Heart left ventricle (tissue), 16 donors: ENCODE measurements around the gene RBM28. TPM values are rescaled to one million over a fixed set of nuclear protein-coding genes. Genes with fewer than 3 reads are reported as not detected.

ENCODE experiments used
- ATAC-seq, 4 donors: fragments of 200-7000 bp; cut with Tn5 transposase; one replicate each; pipeline ENCODE4 v1.9.1; 2020 to 2022; ENCODE audit warnings: moderate library complexity in 4 of 4, mild to moderate bottlenecking in 3 of 4, moderate number of reproducible peaks in 1 of 4
- DNase-seq, 5 donors: peaks; one replicate each; pipeline ENCODE4 v3.0.0-alpha.2; 2020
- H3K27ac ChIP-seq, 12 donors: fragments of 200-600 bp; sonication (generic) in 4 of 12; one replicate each; pipeline versions ENCODE4 v1.5.0 to v1.8.0; 2016 to 2022; ENCODE audit warnings: mild to moderate bottlenecking in 2 of 12
- H3K27me3 ChIP-seq, 9 donors: fragments of 200-600 bp; sonication (generic) in 2 of 9; one replicate each; pipeline versions ENCODE4 v1.5.1 to v1.8.0; 2016 to 2022; ENCODE audit warnings: mild to moderate bottlenecking in 3 of 9
- H3K36me3 ChIP-seq, 9 donors: fragments of 200-600 bp; sonication (generic) in 2 of 9; one replicate each; pipeline versions ENCODE4 v1.5.0 to v1.8.0; 2018 to 2022; ENCODE audit warnings: mild to moderate bottlenecking in 2 of 9
- H3K4me1 ChIP-seq, 12 donors: fragments of 200-600 bp; sonication (generic) in 4 of 12; one replicate each; pipeline versions ENCODE4 v1.5.0 to v1.8.0; 2016 to 2022; ENCODE audit warnings: mild to moderate bottlenecking in 3 of 12
- H3K4me3 ChIP-seq, 12 donors: fragments of 200-600 bp; sonication (generic) in 4 of 12; one replicate each; pipeline versions ENCODE4 v1.5.0 to v1.8.0; 2017 to 2022; ENCODE audit warnings: mild to moderate bottlenecking in 9 of 12, moderate library complexity in 4 of 12
- H3K9me3 ChIP-seq, 12 donors: fragments of 200-600 bp; sonication (generic) in 4 of 12; one replicate each; pipeline versions ENCODE4 v1.5.0 to v1.8.0; 2016 to 2022; ENCODE audit warnings: mild to moderate bottlenecking in 1 of 12
- POLR2A ChIP-seq, 2 donors: fragments of 450-650 bp; IDR thresholded peaks; one replicate each; pipeline ENCODE4 v1.6.1; 2017; ENCODE audit warnings: antibody characterized with exemption in 2 of 2, mild to moderate bottlenecking in 2 of 2, moderate library complexity in 2 of 2
- WGBS, 4 donors: extraction: QIAGEN DNeasy Blood & Tissue Kit in 2 of 4; methylation state at CpG; one replicate each; pipeline versions ENCODE4 v1.1.5 to v1.1.7; 2013 to 2018; 5-methylcytosine and 5-hydroxymethylcytosine counted together
- intact Hi-C, 10 donors: fragments of 100-400 bp; cut with DNase I; formaldehyde crosslinking; loops; one replicate each; pipeline versions ENCODE4 v1.11.1 to v1.14.2; 2022
- polyA plus RNA-seq, 2 donors: library from polyadenylated mRNA; stranded (reverse); fragments of 200-250 nt; gene quantifications; one replicate each; pipeline ENCODE4 v1.2.3, GENCODE V29; 2013
- total RNA-seq, 9 donors: library from RNA; depleted of rRNA in 2 of 9; stranded (reverse); fragments of >200 nt in 2 of 9; fragmentation: NEBNext Ultra II Directional in 3 of 9; extraction: Animal tissue kit (Norgen Biotek cat#: 25700) in 3 of 9; gene quantifications; one replicate each; pipeline versions ENCODE4 v1.1.0 to v1.2.4, GENCODE V29; 2016 to 2023
- TF ChIP-seq, protein P1 (sequence below), 12 donors: fragments of 200-600 bp; sonication (generic) in 4 of 12; IDR thresholded peaks; one replicate each; pipeline versions ENCODE4 v1.5.0 to v1.8.0; 2018 to 2022; ENCODE audit warnings: antibody characterized with exemption in 12 of 12, mild to moderate bottlenecking in 5 of 12
- donor health status: ischemic (EF 13 %, LVEDD 7.1; RV severe dilation, severe dysfunction).
- donor health status: healthy with polysubstance abuse.
- donor health status: DM: no; HTN: yes; CAD: no.
- donor health status: DM: no; HTN: no; CAD: no.
- donor health status: ischemic (EF 25% LVEDD 6.9; RV normal size, moderate dysfunction).
- donor health status: ischemic (EF 25% LVEDD 5.7; RV mildly dilated, moderate dysfunction).
- donor health status: healthy.
- donor health status: DM: yes; HTN: yes; CAD: no.
- donor health status: ischemic (EF 35%, LVEDD 5.7; RV mildly dilated, moderate dysfunction).
- donor health status: nonischemic (EF 11% LVEDD 7.7; RV severe dilation, severe dysfunction).
- donor health status: DM: yes; HTN: yes; CAD: no.
- donor health status: PGD.
- donor health status: ischemic (EF 29% LVEDD 5.4; RV normal size, mild dysfunction).
- donor health status: nonischemic (EF 23%, LVEDD 6.1; RV moderate dilation, normal function).

RBM28 gene
- total and polyA plus RNA-seq, 11 donors: 12.0 to 40.2 (median 25.3) TPM

DNA sequence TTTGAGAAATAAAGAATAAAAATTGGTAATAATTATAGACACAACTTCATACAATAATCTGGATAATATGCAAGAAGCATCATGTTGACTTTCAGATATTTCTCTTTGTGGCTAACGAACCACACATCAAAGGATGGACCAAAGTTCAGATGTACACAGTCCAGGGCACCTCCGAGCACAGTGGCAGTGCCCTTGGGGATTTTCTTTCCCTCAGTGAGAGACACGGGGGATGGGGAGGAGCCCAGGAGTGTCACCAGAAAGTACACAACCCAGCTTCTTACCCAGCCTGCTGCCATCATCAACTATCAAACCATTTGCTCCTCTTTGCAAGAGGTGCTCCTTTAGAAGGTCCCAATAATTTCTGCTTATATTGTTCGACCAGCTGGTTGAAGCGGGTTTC, 33.2 kb downstream of the RBM28 start:
- no peak for TF ChIP-seq POLR2A (IDR thresholded peaks at IDR 0.05)
- TF ChIP-seq, protein P1, sequence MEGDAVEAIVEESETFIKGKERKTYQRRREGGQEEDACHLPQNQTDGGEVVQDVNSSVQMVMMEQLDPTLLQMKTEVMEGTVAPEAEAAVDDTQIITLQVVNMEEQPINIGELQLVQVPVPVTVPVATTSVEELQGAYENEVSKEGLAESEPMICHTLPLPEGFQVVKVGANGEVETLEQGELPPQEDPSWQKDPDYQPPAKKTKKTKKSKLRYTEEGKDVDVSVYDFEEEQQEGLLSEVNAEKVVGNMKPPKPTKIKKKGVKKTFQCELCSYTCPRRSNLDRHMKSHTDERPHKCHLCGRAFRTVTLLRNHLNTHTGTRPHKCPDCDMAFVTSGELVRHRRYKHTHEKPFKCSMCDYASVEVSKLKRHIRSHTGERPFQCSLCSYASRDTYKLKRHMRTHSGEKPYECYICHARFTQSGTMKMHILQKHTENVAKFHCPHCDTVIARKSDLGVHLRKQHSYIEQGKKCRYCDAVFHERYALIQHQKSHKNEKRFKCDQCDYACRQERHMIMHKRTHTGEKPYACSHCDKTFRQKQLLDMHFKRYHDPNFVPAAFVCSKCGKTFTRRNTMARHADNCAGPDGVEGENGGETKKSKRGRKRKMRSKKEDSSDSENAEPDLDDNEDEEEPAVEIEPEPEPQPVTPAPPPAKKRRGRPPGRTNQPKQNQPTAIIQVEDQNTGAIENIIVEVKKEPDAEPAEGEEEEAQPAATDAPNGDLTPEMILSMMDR (IDR thresholded peaks at IDR 0.05): no peak
- Histone ChIP-seq H3K36me3 (peaks cover 8 to 100% (median 93%) of the 10 kb centered on the region in 9 donors), H3K27me3 (no peaks in the 10 kb centered on the region), H3K4me1 (no peaks in the 10 kb centered on the region), H3K9me3 (no peaks in the 10 kb centered on the region), H3K4me3 (no peak overlapping the region), H3K27ac (no peak overlapping the region)
- no peak for ATAC-seq
- no peak for DNase-seq
- WGBS, 4 donors: 75 to 88% (median 85%) methylated on average over 5 of the region's 5 CpGs
- intact Hi-C loops: no loop called here

DNA sequence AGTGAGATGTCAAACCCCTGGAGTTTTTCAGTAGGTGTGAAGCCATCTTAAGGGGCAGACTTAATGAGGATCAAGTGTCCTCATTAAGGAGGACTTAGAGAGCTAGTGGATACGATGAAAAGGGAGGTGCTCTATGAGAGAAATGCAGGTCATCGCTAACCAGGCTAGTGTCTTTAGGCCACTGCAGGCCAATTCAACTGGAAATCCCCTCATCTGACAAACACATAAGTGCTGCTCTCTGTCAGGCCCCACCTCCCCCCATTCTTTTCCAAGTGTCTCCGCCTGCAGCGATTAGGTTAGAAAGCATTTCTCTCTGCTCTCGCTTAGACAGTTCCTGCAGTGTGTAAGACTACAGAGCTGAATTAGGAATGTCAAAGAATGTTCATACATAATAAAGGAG, 33.7 kb downstream of the RBM28 start:
- Histone ChIP-seq H3K36me3 (peaks cover 8 to 100% (median 93%) of the 10 kb centered on the region in 9 donors), H3K4me1 (no peaks in the 10 kb centered on the region), H3K4me3 (no peak overlapping the region), H3K27me3 (no peaks in the 10 kb centered on the region), H3K27ac (no peak overlapping the region), H3K9me3 (no peaks in the 10 kb centered on the region)
- DNase-seq: no peak
- no peak for TF ChIP-seq POLR2A (IDR thresholded peaks at IDR 0.05)
- TF ChIP-seq, protein P1 (IDR thresholded peaks at IDR 0.05): no peak
- intact Hi-C loops: no loop called here
- no peak for ATAC-seq
- 72 to 88% (median 84%) methylated on average over 5 of the region's 5 CpGs for WGBS, 4 donors

DNA sequence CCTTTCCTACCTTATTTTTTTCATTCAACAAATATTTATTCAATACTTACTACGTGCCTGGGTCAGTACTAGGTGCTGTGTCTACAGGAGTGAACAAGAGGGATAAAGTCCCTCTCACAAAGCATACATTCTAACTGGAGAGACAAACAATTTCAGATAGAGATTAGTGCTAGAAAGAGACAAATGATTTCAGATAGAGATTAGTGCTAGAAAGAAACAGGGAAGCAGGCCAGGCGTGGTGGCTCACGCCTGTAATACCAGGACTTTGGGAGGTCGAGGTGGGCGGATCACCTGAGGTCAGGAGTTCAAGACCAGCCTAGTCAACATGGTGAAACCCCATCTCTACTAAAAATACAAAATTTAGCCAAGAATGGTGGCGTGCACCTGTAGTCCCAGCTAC, 34.6 kb downstream of the RBM28 start:
- ATAC-seq (no peak), DNase-seq (no peak)
- Histone ChIP-seq H3K27me3 (no peaks in the 10 kb centered on the region), H3K27ac (no peak overlapping the region), H3K4me1 (no peaks in the 10 kb centered on the region), H3K9me3 (no peaks in the 10 kb centered on the region), H3K4me3 (no peak overlapping the region), H3K36me3 (peaks cover 8 to 98% (median 92%) of the 10 kb centered on the region in 9 donors)
- intact Hi-C loops: no loop called here
- TF ChIP-seq POLR2A (IDR thresholded peaks at IDR 0.05): no peak
- TF ChIP-seq, protein P1 (IDR thresholded peaks at IDR 0.05): no peak
- 94 to 99% (median 98%) methylated on average over 6 of the region's 6 CpGs for WGBS, 4 donors

DNA sequence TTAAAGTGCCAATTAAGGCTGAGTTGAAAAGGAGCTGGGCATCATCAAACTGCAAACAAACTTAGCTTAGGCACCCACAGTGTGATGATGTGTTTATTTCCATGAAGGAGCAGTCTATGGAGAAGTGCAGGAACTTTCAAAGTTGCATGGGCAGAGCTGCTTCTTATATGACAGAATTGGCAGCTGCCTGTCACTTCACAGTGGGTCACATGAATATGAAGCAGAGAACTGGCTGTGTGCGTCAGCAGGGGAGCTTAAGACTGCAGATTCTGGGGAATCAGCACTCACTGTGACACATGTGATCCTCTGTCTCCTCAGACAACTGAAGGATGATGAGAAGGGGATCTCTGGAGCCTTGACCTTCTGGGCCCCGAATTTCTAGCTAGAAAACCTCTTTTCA, 36.6 kb downstream of the RBM28 start:
- intact Hi-C loops: no loop called here
- DNase-seq (no peak), ATAC-seq (no peak)
- Histone ChIP-seq H3K4me3 (no peak overlapping the region), H3K36me3 (peaks cover 2 to 93% (median 82%) of the 10 kb centered on the region in 9 donors), H3K27ac (no peak overlapping the region), H3K9me3 (no peaks in the 10 kb centered on the region), H3K27me3 (no peaks in the 10 kb centered on the region), H3K4me1 (peaks cover 0 to 6% (median 0%) of the 10 kb centered on the region in 12 donors)
- WGBS, 4 donors: 83 to 91% (median 89%) methylated on average over 2 of the region's 2 CpGs
- no peak for TF ChIP-seq POLR2A (IDR thresholded peaks at IDR 0.05)
- TF ChIP-seq, protein P1 (IDR thresholded peaks at IDR 0.05): no peak
